ENCODE data around the gene GYPE. TPM values are rescaled to one million over a fixed set of nuclear protein-coding genes. Genes with fewer than 3 reads are reported as not detected.
"Not testable (repeated sequence)": the region's sequence is repeated elsewhere in the genome, so short reads cannot be mapped to it uniquely, and the experiment has no call there.

GYPE gene
- total RNA-seq (1 to 10 TPM in 1 of 5 donors, under 1 TPM in 4; 0.21 to 2.3 (median 0.56) TPM), total RNA-seq (0 to 3.0 (median 0.24) reads per million in 29 experiments)
- total RNA-seq (2013) = 0.87 TPM

GRCh38 chr4:143905440-143905839 lies at the start of gene GYPE:
Gene GYPE (minus strand): TSS chr4:143905559. CDS start chr4:143905507, 52 bp downstream.
- peaks cover 0 to 17% (median 0%) of the 10 kb centered on the region in 3 donors for H3K4me1 Mint-ChIP-seq
- H3K4me1 ChIP-seq (ENCODE audit: control insufficient read depth in 1 of 2, extremely low read depth in 1 of 2, insufficient read depth in 2 of 2, low read length in 2 of 2); CTCF ChIA-PET; H3K36me3 ChIP-seq (ENCODE audit: control insufficient read depth in 2 of 2, extremely low read depth in 1 of 2, insufficient read depth in 1 of 2, low read length in 1 of 2); ATAC-seq (replicated peaks in 1 of 4); H3K27ac Mint-ChIP-seq; H3K36me3 Mint-ChIP-seq; POLR2A ChIA-PET; H3K9me3 ChIP-seq; H3K4me3 Mint-ChIP-seq; DNase-seq; H3K27me3 ChIP-seq (replicated peaks in 1 of 2; ENCODE audit: control insufficient read depth in 2 of 2, extremely low read depth in 1 of 2, insufficient read depth in 2 of 2, low read length in 1 of 2); H3K4me3 ChIP-seq (ENCODE audit: control insufficient read depth in 1 of 2, extremely low read depth in 1 of 2, low read length in 1 of 2); H3K9me3 Mint-ChIP-seq; H3K27ac ChIP-seq (ENCODE audit: low read length); H3K27me3 Mint-ChIP-seq: not testable (repeated sequence)
- WGBS (ENCODE audit: insufficient coverage) = no CpG with 5 or more reads among the region's 2 CpGs

GRCh38 chr4:143951458-143951972 lies 46.2 kb upstream of the GYPE start:
- H3K27me3 ChIP-seq (replicated peaks in 1 of 2; ENCODE audit: control insufficient read depth in 2 of 2, extremely low read depth in 1 of 2, insufficient read depth in 2 of 2, low read length in 1 of 2); CTCF ChIA-PET; H3K4me3 Mint-ChIP-seq; H3K4me3 ChIP-seq (ENCODE audit: control insufficient read depth in 1 of 2, extremely low read depth in 1 of 2, low read length in 1 of 2); POLR2A ChIA-PET; H3K27ac Mint-ChIP-seq; ATAC-seq (replicated peaks in 1 of 4); H3K36me3 Mint-ChIP-seq; H3K27me3 Mint-ChIP-seq; DNase-seq; H3K27ac ChIP-seq (ENCODE audit: low read length); H3K9me3 ChIP-seq; H3K4me1 ChIP-seq (ENCODE audit: control insufficient read depth in 1 of 2, extremely low read depth in 1 of 2, insufficient read depth in 2 of 2, low read length in 2 of 2); H3K4me1 Mint-ChIP-seq; H3K36me3 ChIP-seq (ENCODE audit: control insufficient read depth in 2 of 2, extremely low read depth in 1 of 2, insufficient read depth in 1 of 2, low read length in 1 of 2): not testable (repeated sequence)
- H3K9me3 Mint-ChIP-seq = peaks cover 7 to 18% (median 11%) of the 10 kb centered on the region in 3 donors

GRCh38 chr4:143950967-143951366 lies 45.6 kb upstream of the GYPE start:
- ATAC-seq (replicated peaks in 1 of 4); H3K27me3 Mint-ChIP-seq; H3K4me1 Mint-ChIP-seq; H3K36me3 Mint-ChIP-seq; H3K27me3 ChIP-seq (replicated peaks in 1 of 2; ENCODE audit: control insufficient read depth in 2 of 2, extremely low read depth in 1 of 2, insufficient read depth in 2 of 2, low read length in 1 of 2); H3K4me3 Mint-ChIP-seq; POLR2A ChIA-PET; H3K9me3 ChIP-seq; H3K27ac ChIP-seq (ENCODE audit: low read length); H3K4me3 ChIP-seq (ENCODE audit: control insufficient read depth in 1 of 2, extremely low read depth in 1 of 2, low read length in 1 of 2); H3K4me1 ChIP-seq (ENCODE audit: control insufficient read depth in 1 of 2, extremely low read depth in 1 of 2, insufficient read depth in 2 of 2, low read length in 2 of 2); DNase-seq; CTCF ChIA-PET; H3K27ac Mint-ChIP-seq; H3K36me3 ChIP-seq (ENCODE audit: control insufficient read depth in 2 of 2, extremely low read depth in 1 of 2, insufficient read depth in 1 of 2, low read length in 1 of 2): not testable (repeated sequence)
- WGBS (ENCODE audit: insufficient coverage) = 87% methylated on average over 4 of the region's 4 CpGs
- peaks cover 7 to 18% (median 11%) of the 10 kb centered on the region in 3 donors for H3K9me3 Mint-ChIP-seq

- H3K4me3 ChIP-seq (ENCODE audit: control insufficient read depth in 1 of 2, extremely low read depth in 1 of 2, low read length in 1 of 2); DNase-seq; H3K27ac ChIP-seq (ENCODE audit: low read length); H3K27me3 Mint-ChIP-seq; POLR2A ChIA-PET; H3K4me3 Mint-ChIP-seq; CTCF ChIA-PET; H3K27me3 ChIP-seq (replicated peaks in 1 of 2; ENCODE audit: control insufficient read depth in 2 of 2, extremely low read depth in 1 of 2, insufficient read depth in 2 of 2, low read length in 1 of 2); ATAC-seq (replicated peaks in 1 of 4); H3K4me1 ChIP-seq (ENCODE audit: control insufficient read depth in 1 of 2, extremely low read depth in 1 of 2, insufficient read depth in 2 of 2, low read length in 2 of 2); H3K4me1 Mint-ChIP-seq; H3K9me3 ChIP-seq; H3K36me3 ChIP-seq (ENCODE audit: control insufficient read depth in 2 of 2, extremely low read depth in 1 of 2, insufficient read depth in 1 of 2, low read length in 1 of 2); H3K27ac Mint-ChIP-seq; H3K36me3 Mint-ChIP-seq: not testable (repeated sequence)
- WGBS (ENCODE audit: insufficient coverage) = no CpG with 5 or more reads among the region's 1 CpG
- H3K9me3 Mint-ChIP-seq = peaks cover 7 to 18% (median 11%) of the 10 kb centered on the region in 3 donors
These were observed 44.8 kb upstream of the GYPE start for GRCh38 chr4:143950185-143950584.

GRCh38 chr4:143947493-143947892 lies 42.1 kb upstream of the GYPE start:
- WGBS (ENCODE audit: insufficient coverage) = no CpG with 5 or more reads among the region's 1 CpG

GRCh38 chr4:143940708-143941107 lies 35.3 kb upstream of the GYPE start:
- H3K36me3 ChIP-seq (ENCODE audit: control insufficient read depth in 2 of 2, extremely low read depth in 1 of 2, insufficient read depth in 1 of 2, low read length in 1 of 2); H3K4me3 Mint-ChIP-seq; H3K9me3 ChIP-seq; DNase-seq; POLR2A ChIA-PET; ATAC-seq (replicated peaks in 1 of 4); H3K27ac ChIP-seq (ENCODE audit: low read length); H3K4me3 ChIP-seq (ENCODE audit: control insufficient read depth in 1 of 2, extremely low read depth in 1 of 2, low read length in 1 of 2); H3K27me3 ChIP-seq (replicated peaks in 1 of 2; ENCODE audit: control insufficient read depth in 2 of 2, extremely low read depth in 1 of 2, insufficient read depth in 2 of 2, low read length in 1 of 2); H3K4me1 Mint-ChIP-seq; H3K4me1 ChIP-seq (ENCODE audit: control insufficient read depth in 1 of 2, extremely low read depth in 1 of 2, insufficient read depth in 2 of 2, low read length in 2 of 2); H3K9me3 Mint-ChIP-seq; H3K27me3 Mint-ChIP-seq; H3K27ac Mint-ChIP-seq; H3K36me3 Mint-ChIP-seq: not testable (repeated sequence)
- CTCF ChIA-PET = interaction anchor here in 1 of 2 donors (0.6 kb wide), 1 partner anchor 1085 kb away, joined by 4 read pairs; no protein-coding TSS in a partner anchor
- WGBS (ENCODE audit: insufficient coverage) = no CpG with 5 or more reads among the region's 2 CpGs

More at GRCh38 chr4:143947493-143947892, 42.1 kb upstream of the GYPE start:
- DNase-seq; H3K27ac ChIP-seq (ENCODE audit: low read length); H3K27me3 Mint-ChIP-seq; H3K4me3 ChIP-seq (ENCODE audit: control insufficient read depth in 1 of 2, extremely low read depth in 1 of 2, low read length in 1 of 2); H3K27me3 ChIP-seq (replicated peaks in 1 of 2; ENCODE audit: control insufficient read depth in 2 of 2, extremely low read depth in 1 of 2, insufficient read depth in 2 of 2, low read length in 1 of 2); H3K36me3 ChIP-seq (ENCODE audit: control insufficient read depth in 2 of 2, extremely low read depth in 1 of 2, insufficient read depth in 1 of 2, low read length in 1 of 2); H3K27ac Mint-ChIP-seq; H3K4me3 Mint-ChIP-seq; POLR2A ChIA-PET; ATAC-seq (replicated peaks in 1 of 4); CTCF ChIA-PET; H3K4me1 ChIP-seq (ENCODE audit: control insufficient read depth in 1 of 2, extremely low read depth in 1 of 2, insufficient read depth in 2 of 2, low read length in 2 of 2); H3K9me3 ChIP-seq; H3K4me1 Mint-ChIP-seq; H3K36me3 Mint-ChIP-seq: not testable (repeated sequence)
- peaks cover 7 to 11% (median 7%) of the 10 kb centered on the region in 3 donors for H3K9me3 Mint-ChIP-seq

GRCh38 chr4:143939528-143939927 lies 34.2 kb upstream of the GYPE start:
- H3K4me1 Mint-ChIP-seq = no peaks in the 10 kb centered on the region
- no peaks in the 10 kb centered on the region for H3K36me3 Mint-ChIP-seq
- Histone ChIP-seq H3K4me3 (ENCODE audit: control insufficient read depth in 1 of 2, extremely low read depth in 1 of 2, low read length in 1 of 2) (no peak overlapping the region), H3K27me3 (replicated peaks in 1 of 2; ENCODE audit: control insufficient read depth in 2 of 2, extremely low read depth in 1 of 2, insufficient read depth in 2 of 2, low read length in 1 of 2) (no peaks in the 10 kb centered on the region), H3K4me1 (ENCODE audit: control insufficient read depth in 1 of 2, extremely low read depth in 1 of 2, insufficient read depth in 2 of 2, low read length in 2 of 2) (no peaks in the 10 kb centered on the region), H3K9me3 (no peaks in the 10 kb centered on the region), H3K36me3 (ENCODE audit: control insufficient read depth in 2 of 2, extremely low read depth in 1 of 2, insufficient read depth in 1 of 2, low read length in 1 of 2) (no peaks in the 10 kb centered on the region), H3K27ac (ENCODE audit: low read length) (no peak overlapping the region)
- no peak overlapping the region for H3K27ac Mint-ChIP-seq
- H3K9me3 Mint-ChIP-seq = no peaks in the 10 kb centered on the region
- H3K27me3 Mint-ChIP-seq = no peaks in the 10 kb centered on the region
- no peak overlapping the region for H3K4me3 Mint-ChIP-seq
- WGBS (ENCODE audit: insufficient coverage) = no CpG with 5 or more reads among the region's 2 CpGs
- CTCF ChIA-PET = no interaction called here
- POLR2A ChIA-PET = no interaction called here
- no peak for ATAC-seq (replicated peaks in 1 of 4)
- DNase-seq = no peak
